ENCODE measurements around the gene KREMEN1. TPM values are rescaled to one million over a fixed set of nuclear protein-coding genes. Genes with fewer than 3 reads are reported as not detected.

KREMEN1 gene
- total and polyA plus RNA-seq, 2 experiments from 2014 or later: 1.8 to 3.8 TPM

GRCh38 chr22:29056472-29056871, 16.4 kb upstream of the KREMEN1 start (continued):
- no peak for TF ChIP-seq CTCF (conservative IDR thresholded peaks at IDR 0.05; ENCODE audit: low read depth in 2 of 2)
- no peak for TF ChIP-seq ETS1 (IDR thresholded peaks at IDR 0.05)

- Histone ChIP-seq H3K27me3 (ENCODE audit: insufficient read depth) (no peaks in the 10 kb centered on the region), H3K4me1 (ENCODE audit: insufficient read depth) (peaks cover 12% of the 10 kb centered on the region), H3F3A (replicated peaks; ENCODE audit: low read depth) (no peaks in the 10 kb centered on the region), H3K36me3 (ENCODE audit: insufficient read depth) (no peaks in the 10 kb centered on the region), H3K79me2 (replicated peaks; ENCODE audit: insufficient read depth) (no peaks in the 10 kb centered on the region), H3K9me2 (ENCODE audit: insufficient read depth) (no peaks in the 10 kb centered on the region), H2AFZ (no peak overlapping the region), H3K4me3 (no peak overlapping the region), H3K4me2 (no peak overlapping the region), H4K20me1 (replicated peaks; ENCODE audit: insufficient read depth) (no peaks in the 10 kb centered on the region), H3K27ac (ENCODE audit: low read depth) (no peak overlapping the region)
- H3K27me3 Mint-ChIP-seq (ENCODE audit: insufficient read depth, low read depth, poor library complexity): peaks cover 8% of the 10 kb centered on the region
- H3K4me3 Mint-ChIP-seq: no peak overlapping the region
- ATAC-seq (peak; percentile 21; the same call in 2 of the 3 replicates), DNase-seq (ENCODE audit: low spot score) (peak; percentile 58)
- no peaks in the 10 kb centered on the region for H3K9me3 Mint-ChIP-seq
- no peaks in the 10 kb centered on the region for H3K36me3 Mint-ChIP-seq (ENCODE audit: low read depth)
- H3K27ac Mint-ChIP-seq: no peak overlapping the region
- H3K4me1 Mint-ChIP-seq: peaks cover 29% of the 10 kb centered on the region
- TF ChIP-seq CTCF (conservative IDR thresholded peaks at IDR 0.05; ENCODE audit: low read depth in 2 of 2) (peak; percentile 42 to 55), POLR2AphosphoS5 (IDR thresholded peaks at IDR 0.05; ENCODE audit: low read depth) (no peak)
Measured at GRCh38 chr22:29060251-29060869, 12.5 kb upstream of the KREMEN1 start.

GRCh38 chr22:29060931-29061330, 11.9 kb upstream of the KREMEN1 start:
- Mint-ChIP-seq H3K36me3 (ENCODE audit: low read depth) (no peaks in the 10 kb centered on the region), H3K27ac (no peak overlapping the region), H3K9me3 (no peaks in the 10 kb centered on the region), H3K4me3 (no peak overlapping the region), H3K27me3 (ENCODE audit: insufficient read depth, low read depth, poor library complexity) (peaks cover 8% of the 10 kb centered on the region), H3K4me1 (peaks cover 24% of the 10 kb centered on the region)
- no peak overlapping the region for H3K4me3 ChIP-seq
- no peaks in the 10 kb centered on the region for H3K27me3 ChIP-seq (ENCODE audit: insufficient read depth)
- no peak for DNase-seq (ENCODE audit: low spot score)
- H2AFZ ChIP-seq: no peak overlapping the region
- no peak overlapping the region for H3K4me2 ChIP-seq
- peaks cover 7% of the 10 kb centered on the region for H3K4me1 ChIP-seq (ENCODE audit: insufficient read depth)
- H3K36me3 ChIP-seq (ENCODE audit: insufficient read depth): no peaks in the 10 kb centered on the region
- ATAC-seq: no peak
- H3F3A ChIP-seq (replicated peaks; ENCODE audit: low read depth): no peaks in the 10 kb centered on the region
- H3K79me2 ChIP-seq (replicated peaks; ENCODE audit: insufficient read depth): no peaks in the 10 kb centered on the region
- H4K20me1 ChIP-seq (replicated peaks; ENCODE audit: insufficient read depth): no peaks in the 10 kb centered on the region
- no peaks in the 10 kb centered on the region for H3K9me2 ChIP-seq (ENCODE audit: insufficient read depth)
- H3K27ac ChIP-seq (ENCODE audit: low read depth): no peak overlapping the region
- no peak for TF ChIP-seq NANOG (IDR thresholded peaks at IDR 0.05; ENCODE audit: borderline replicate concordance)
- no peak for TF ChIP-seq ZNF462 (CRISPR knock-in tag; IDR thresholded peaks at IDR 0.05)
- TF ChIP-seq EZH2phosphoT487 (IDR thresholded peaks at IDR 0.05; ENCODE audit: unreplicated experiment): no peak
- TF ChIP-seq ZNF114 (CRISPR knock-in tag; IDR thresholded peaks at IDR 0.05): no peak
- no peak for TF ChIP-seq ZNF331 (CRISPR knock-in tag; IDR thresholded peaks at IDR 0.05; ENCODE audit: low read depth)
